HEK293 (cell line): ENCODE results near the gene CIDEB.

Experiments used
- CTCF ChIA-PET: fragments of 350-600 bp; formaldehyde crosslinking; extraction: SDS; loops from one replicate; lab custom pipeline; 2021; ENCODE audit warnings: antibody characterized with exemption; lab: Yijun Ruan, JAX
- POLR2A ChIA-PET: fragments of 300-600 bp; formaldehyde crosslinking; extraction: SDS; loops from one replicate; lab custom pipeline; 2020; ENCODE audit warnings: antibody characterized with exemption, inconsistent platforms; lab: Yijun Ruan, JAX
- H3K27ac ChIP-seq: fragments of 200-500 bp; sonication (Bioruptor generic); 2 replicates; pipeline ENCODE4 v1.5.1; 2014; ENCODE audit warnings: low read depth, low read length, control low read depth, inconsistent platforms; ENCODE audit errors: extremely low read depth
- H3K36me3 ChIP-seq, 2 experiments: fragments of 200-500 bp in 1 of 2; sonication (Bioruptor generic) in 1 of 2; 1 replicate in 1 of 2; 2 replicates in 1 of 2; pipeline ENCODE4 v1.5.1; 2014 to 2017; ENCODE audit warnings: inconsistent platforms in 2 of 2, low read length in 2 of 2; ENCODE audit not compliant: control insufficient read depth in 2 of 2, insufficient read depth in 1 of 2
- H3K4me1 ChIP-seq: fragments of 200-500 bp; sonication (Bioruptor generic); 2 replicates; pipeline ENCODE4 v1.5.1; 2014; ENCODE audit warnings: mild to moderate bottlenecking, low read length, inconsistent platforms; ENCODE audit not compliant: control insufficient read depth, insufficient read depth
- H3K4me3 ChIP-seq: 2 replicates; pipeline ENCODE4 v1.5.1; 2011; ENCODE audit warnings: low read depth, mild to moderate bottlenecking, control low read depth, low read length, moderate library complexity
- H3K9me3 ChIP-seq: fragments of 200-500 bp; sonication (Bioruptor generic); 2 replicates; pipeline ENCODE4 v1.5.1; 2014; ENCODE audit warnings: low read depth, low read length, inconsistent platforms; ENCODE audit not compliant: control insufficient read depth, insufficient read depth
- KLF8 ChIP-seq: fragments of 450-650 bp; formaldehyde crosslinking; IDR thresholded peaks from 2 replicates; pipeline ENCODE4 v1.5.1; 2016; ENCODE audit warnings: missing biosample characterization, missing genetic modification characterization
- SCRT1 ChIP-seq: fragments of 450-650 bp; formaldehyde crosslinking; IDR thresholded peaks from 2 replicates; pipeline ENCODE4 v1.5.1; 2016; ENCODE audit warnings: missing biosample characterization, missing genetic modification characterization, borderline replicate concordance
- ZBTB48 ChIP-seq: fragments of 450-650 bp; formaldehyde crosslinking; IDR thresholded peaks from 2 replicates; pipeline ENCODE4 v1.5.1; 2016; ENCODE audit warnings: missing biosample characterization, missing genetic modification characterization
- ZFP41 ChIP-seq: fragments of 450-650 bp; formaldehyde crosslinking; IDR thresholded peaks from 2 replicates; pipeline ENCODE4 v1.5.1; 2016; ENCODE audit warnings: missing biosample characterization, missing genetic modification characterization, borderline replicate concordance
- ZNF202 ChIP-seq: fragments of 450-650 bp; formaldehyde crosslinking; IDR thresholded peaks from 2 replicates; pipeline ENCODE4 v1.5.1; 2016; ENCODE audit warnings: missing biosample characterization, missing genetic modification characterization, borderline replicate concordance
- ZNF24 ChIP-seq: fragments of 450-650 bp; formaldehyde crosslinking; IDR thresholded peaks from 2 replicates; pipeline ENCODE4 v1.5.1; 2016; ENCODE audit warnings: missing biosample characterization, missing genetic modification characterization
- ZNF335 ChIP-seq: fragments of 450-650 bp; formaldehyde crosslinking; conservative IDR thresholded peaks from 2 replicates; pipeline ENCODE4 v1.5.1; 2016; ENCODE audit warnings: missing biosample characterization, missing genetic modification characterization
- ZNF350 ChIP-seq: fragments of 450-650 bp; formaldehyde crosslinking; IDR thresholded peaks from 2 replicates; pipeline ENCODE4 v1.5.0; 2017; ENCODE audit warnings: missing biosample characterization, mild to moderate bottlenecking, missing genetic modification characterization
- TF ChIP-seq, protein P1 (sequence below): fragments of 450-650 bp; formaldehyde crosslinking; IDR thresholded peaks from 2 replicates; pipeline ENCODE4 v1.5.1; 2016; ENCODE audit warnings: missing biosample characterization, missing genetic modification characterization
- TF ChIP-seq, protein P2 (sequence below): fragments of 450-650 bp; formaldehyde crosslinking; IDR thresholded peaks from 2 replicates; pipeline ENCODE4 v1.5.1; 2016; ENCODE audit warnings: missing biosample characterization, missing genetic modification characterization, borderline replicate concordance
- TF ChIP-seq, protein P3 (sequence below): fragments of 450-650 bp; formaldehyde crosslinking; IDR thresholded peaks from 2 replicates; pipeline ENCODE4 v1.5.1; 2016; ENCODE audit warnings: missing biosample characterization, missing genetic modification characterization
- TF ChIP-seq, protein P4 (sequence below): fragments of 450-650 bp; formaldehyde crosslinking; conservative IDR thresholded peaks from 2 replicates; pipeline ENCODE4 v1.5.1; 2016; ENCODE audit warnings: low read depth, missing biosample characterization, missing genetic modification characterization
- TF ChIP-seq, protein P5 (sequence below): fragments of 450-650 bp; formaldehyde crosslinking; IDR thresholded peaks from 2 replicates; pipeline ENCODE4 v1.5.1; 2016; ENCODE audit warnings: missing biosample characterization, missing genetic modification characterization
- TF ChIP-seq, protein P6 (sequence below): fragments of 450-650 bp; formaldehyde crosslinking; conservative IDR thresholded peaks from 2 replicates; pipeline ENCODE4 v1.5.1; 2016; ENCODE audit warnings: low read depth, missing biosample characterization, missing genetic modification characterization
- TF ChIP-seq, protein P7 (sequence below): fragments of 450-650 bp; formaldehyde crosslinking; IDR thresholded peaks from 2 replicates; pipeline ENCODE4 v1.5.1; 2017; ENCODE audit warnings: missing biosample characterization, missing genetic modification characterization

CIDEB gene

DNA sequence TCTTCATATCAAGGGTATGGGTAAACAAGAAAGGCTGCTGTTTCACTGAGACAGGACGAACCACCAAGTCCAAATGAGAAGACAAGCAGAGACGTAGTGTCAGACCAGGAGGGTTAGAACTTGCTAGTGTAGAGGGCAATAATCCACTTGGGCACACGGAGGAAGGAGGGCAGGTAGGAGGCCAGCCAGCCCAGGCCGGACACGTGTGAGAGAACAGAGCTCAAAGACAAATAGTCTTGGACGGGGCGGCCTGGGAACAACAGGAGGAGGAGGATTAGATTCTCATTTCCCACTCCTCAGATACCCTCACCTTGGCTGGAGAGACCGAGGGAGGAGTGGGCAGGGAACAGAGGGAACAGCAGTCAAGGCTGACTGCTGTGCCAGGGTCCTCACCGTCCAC, 17.0 kb downstream of the CIDEB start:
- ChIA-PET CTCF (interaction anchor here (0.7 to 2.0 kb wide), 3 partner anchors 17 to 48 kb away, joined by 3 to 7 read pairs (median 6); partner anchors contain the start of genes CIDEB and TINF2), POLR2A (no interaction called here)
- no peak overlapping the region for H3K27ac ChIP-seq
- H3K4me1 ChIP-seq = no peaks in the 10 kb centered on the region
- TF ChIP-seq ZNF202 (tag by site-specific recombination) (no peak), ZBTB48 (tag by site-specific recombination) (no peak), SCRT1 (tag by site-specific recombination) (no peak), KLF8 (tag by site-specific recombination) (no peak)
- TF ChIP-seq, protein P1, sequence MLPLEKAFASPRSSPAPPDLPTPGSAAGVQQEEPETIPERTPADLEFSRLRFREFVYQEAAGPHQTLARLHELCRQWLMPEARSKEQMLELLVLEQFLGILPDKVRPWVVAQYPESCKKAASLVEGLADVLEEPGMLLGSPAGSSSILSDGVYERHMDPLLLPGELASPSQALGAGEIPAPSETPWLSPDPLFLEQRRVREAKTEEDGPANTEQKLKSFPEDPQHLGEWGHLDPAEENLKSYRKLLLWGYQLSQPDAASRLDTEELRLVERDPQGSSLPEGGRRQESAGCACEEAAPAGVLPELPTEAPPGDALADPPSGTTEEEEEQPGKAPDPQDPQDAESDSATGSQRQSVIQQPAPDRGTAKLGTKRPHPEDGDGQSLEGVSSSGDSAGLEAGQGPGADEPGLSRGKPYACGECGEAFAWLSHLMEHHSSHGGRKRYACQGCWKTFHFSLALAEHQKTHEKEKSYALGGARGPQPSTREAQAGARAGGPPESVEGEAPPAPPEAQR (tag by site-specific recombination) = no peak
- TF ChIP-seq, protein P2, sequence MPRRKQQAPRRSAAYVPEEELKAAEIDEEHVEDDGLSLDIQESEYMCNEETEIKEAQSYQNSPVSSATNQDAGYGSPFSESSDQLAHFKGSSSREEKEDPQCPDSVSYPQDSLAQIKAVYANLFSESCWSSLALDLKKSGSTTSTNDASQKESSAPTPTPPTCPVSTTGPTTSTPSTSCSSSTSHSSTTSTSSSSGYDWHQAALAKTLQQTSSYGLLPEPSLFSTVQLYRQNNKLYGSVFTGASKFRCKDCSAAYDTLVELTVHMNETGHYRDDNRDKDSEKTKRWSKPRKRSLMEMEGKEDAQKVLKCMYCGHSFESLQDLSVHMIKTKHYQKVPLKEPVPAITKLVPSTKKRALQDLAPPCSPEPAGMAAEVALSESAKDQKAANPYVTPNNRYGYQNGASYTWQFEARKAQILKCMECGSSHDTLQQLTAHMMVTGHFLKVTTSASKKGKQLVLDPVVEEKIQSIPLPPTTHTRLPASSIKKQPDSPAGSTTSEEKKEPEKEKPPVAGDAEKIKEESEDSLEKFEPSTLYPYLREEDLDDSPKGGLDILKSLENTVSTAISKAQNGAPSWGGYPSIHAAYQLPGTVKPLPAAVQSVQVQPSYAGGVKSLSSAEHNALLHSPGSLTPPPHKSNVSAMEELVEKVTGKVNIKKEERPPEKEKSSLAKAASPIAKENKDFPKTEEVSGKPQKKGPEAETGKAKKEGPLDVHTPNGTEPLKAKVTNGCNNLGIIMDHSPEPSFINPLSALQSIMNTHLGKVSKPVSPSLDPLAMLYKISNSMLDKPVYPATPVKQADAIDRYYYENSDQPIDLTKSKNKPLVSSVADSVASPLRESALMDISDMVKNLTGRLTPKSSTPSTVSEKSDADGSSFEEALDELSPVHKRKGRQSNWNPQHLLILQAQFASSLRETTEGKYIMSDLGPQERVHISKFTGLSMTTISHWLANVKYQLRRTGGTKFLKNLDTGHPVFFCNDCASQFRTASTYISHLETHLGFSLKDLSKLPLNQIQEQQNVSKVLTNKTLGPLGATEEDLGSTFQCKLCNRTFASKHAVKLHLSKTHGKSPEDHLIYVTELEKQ (tag by site-specific recombination) = no peak
- no peaks in the 10 kb centered on the region for H3K9me3 ChIP-seq
- no peak overlapping the region for H3K4me3 ChIP-seq
- peaks cover 10 to 48% of the 10 kb centered on the region in 2 experiments for H3K36me3 ChIP-seq

DNA sequence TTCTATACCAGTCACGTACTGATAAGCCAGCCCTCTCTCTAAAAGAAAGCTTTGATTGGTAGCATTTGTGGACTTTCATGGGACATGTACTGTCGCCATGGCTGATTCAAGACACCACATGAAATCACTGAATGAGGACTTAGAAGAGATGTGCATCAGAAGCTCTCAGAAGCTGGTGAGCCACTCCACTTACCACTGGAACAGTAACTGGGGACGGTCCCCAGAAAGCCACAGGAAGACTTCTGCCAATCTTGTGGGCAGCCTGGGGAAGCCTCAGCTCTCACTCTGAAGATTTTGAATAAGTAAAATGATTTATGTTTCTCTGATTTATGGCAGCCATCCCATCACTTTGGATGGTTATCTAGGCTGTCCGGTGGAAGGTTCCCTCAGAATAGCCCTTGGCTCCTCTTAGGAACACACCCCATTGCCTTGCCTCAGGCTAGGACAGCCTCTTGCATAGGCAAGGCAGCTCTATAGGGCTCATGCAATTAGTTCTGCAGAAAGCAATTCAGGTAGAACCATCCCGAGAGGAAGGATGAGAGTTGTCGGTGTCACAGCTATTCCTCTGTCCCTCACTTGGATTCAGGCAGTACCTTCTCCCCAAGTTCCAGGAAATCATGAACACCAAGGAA, 18.0 kb downstream of the CIDEB start:
- POLR2A ChIA-PET = no interaction called here
- TF ChIP-seq, protein P3, sequence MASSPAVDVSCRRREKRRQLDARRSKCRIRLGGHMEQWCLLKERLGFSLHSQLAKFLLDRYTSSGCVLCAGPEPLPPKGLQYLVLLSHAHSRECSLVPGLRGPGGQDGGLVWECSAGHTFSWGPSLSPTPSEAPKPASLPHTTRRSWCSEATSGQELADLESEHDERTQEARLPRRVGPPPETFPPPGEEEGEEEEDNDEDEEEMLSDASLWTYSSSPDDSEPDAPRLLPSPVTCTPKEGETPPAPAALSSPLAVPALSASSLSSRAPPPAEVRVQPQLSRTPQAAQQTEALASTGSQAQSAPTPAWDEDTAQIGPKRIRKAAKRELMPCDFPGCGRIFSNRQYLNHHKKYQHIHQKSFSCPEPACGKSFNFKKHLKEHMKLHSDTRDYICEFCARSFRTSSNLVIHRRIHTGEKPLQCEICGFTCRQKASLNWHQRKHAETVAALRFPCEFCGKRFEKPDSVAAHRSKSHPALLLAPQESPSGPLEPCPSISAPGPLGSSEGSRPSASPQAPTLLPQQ = no peak
- no peak for TF ChIP-seq ZNF24 (tag by site-specific recombination)
- TF ChIP-seq, protein P4, sequence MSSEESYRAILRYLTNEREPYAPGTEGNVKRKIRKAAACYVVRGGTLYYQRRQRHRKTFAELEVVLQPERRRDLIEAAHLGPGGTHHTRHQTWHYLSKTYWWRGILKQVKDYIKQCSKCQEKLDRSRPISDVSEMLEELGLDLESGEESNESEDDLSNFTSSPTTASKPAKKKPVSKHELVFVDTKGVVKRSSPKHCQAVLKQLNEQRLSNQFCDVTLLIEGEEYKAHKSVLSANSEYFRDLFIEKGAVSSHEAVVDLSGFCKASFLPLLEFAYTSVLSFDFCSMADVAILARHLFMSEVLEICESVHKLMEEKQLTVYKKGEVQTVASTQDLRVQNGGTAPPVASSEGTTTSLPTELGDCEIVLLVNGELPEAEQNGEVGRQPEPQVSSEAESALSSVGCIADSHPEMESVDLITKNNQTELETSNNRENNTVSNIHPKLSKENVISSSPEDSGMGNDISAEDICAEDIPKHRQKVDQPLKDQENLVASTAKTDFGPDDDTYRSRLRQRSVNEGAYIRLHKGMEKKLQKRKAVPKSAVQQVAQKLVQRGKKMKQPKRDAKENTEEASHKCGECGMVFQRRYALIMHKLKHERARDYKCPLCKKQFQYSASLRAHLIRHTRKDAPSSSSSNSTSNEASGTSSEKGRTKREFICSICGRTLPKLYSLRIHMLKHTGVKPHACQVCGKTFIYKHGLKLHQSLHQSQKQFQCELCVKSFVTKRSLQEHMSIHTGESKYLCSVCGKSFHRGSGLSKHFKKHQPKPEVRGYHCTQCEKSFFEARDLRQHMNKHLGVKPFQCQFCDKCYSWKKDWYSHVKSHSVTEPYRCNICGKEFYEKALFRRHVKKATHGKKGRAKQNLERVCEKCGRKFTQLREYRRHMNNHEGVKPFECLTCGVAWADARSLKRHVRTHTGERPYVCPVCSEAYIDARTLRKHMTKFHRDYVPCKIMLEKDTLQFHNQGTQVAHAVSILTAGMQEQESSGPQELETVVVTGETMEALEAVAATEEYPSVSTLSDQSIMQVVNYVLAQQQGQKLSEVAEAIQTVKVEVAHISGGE = no peak
- TF ChIP-seq, protein P5, sequence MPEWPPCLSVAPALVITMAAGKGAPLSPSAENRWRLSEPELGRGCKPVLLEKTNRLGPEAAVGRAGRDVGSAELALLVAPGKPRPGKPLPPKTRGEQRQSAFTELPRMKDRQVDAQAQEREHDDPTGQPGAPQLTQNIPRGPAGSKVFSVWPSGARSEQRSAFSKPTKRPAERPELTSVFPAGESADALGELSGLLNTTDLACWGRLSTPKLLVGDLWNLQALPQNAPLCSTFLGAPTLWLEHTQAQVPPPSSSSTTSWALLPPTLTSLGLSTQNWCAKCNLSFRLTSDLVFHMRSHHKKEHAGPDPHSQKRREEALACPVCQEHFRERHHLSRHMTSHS (tag by site-specific recombination) = no peak
- TF ChIP-seq, protein P6, sequence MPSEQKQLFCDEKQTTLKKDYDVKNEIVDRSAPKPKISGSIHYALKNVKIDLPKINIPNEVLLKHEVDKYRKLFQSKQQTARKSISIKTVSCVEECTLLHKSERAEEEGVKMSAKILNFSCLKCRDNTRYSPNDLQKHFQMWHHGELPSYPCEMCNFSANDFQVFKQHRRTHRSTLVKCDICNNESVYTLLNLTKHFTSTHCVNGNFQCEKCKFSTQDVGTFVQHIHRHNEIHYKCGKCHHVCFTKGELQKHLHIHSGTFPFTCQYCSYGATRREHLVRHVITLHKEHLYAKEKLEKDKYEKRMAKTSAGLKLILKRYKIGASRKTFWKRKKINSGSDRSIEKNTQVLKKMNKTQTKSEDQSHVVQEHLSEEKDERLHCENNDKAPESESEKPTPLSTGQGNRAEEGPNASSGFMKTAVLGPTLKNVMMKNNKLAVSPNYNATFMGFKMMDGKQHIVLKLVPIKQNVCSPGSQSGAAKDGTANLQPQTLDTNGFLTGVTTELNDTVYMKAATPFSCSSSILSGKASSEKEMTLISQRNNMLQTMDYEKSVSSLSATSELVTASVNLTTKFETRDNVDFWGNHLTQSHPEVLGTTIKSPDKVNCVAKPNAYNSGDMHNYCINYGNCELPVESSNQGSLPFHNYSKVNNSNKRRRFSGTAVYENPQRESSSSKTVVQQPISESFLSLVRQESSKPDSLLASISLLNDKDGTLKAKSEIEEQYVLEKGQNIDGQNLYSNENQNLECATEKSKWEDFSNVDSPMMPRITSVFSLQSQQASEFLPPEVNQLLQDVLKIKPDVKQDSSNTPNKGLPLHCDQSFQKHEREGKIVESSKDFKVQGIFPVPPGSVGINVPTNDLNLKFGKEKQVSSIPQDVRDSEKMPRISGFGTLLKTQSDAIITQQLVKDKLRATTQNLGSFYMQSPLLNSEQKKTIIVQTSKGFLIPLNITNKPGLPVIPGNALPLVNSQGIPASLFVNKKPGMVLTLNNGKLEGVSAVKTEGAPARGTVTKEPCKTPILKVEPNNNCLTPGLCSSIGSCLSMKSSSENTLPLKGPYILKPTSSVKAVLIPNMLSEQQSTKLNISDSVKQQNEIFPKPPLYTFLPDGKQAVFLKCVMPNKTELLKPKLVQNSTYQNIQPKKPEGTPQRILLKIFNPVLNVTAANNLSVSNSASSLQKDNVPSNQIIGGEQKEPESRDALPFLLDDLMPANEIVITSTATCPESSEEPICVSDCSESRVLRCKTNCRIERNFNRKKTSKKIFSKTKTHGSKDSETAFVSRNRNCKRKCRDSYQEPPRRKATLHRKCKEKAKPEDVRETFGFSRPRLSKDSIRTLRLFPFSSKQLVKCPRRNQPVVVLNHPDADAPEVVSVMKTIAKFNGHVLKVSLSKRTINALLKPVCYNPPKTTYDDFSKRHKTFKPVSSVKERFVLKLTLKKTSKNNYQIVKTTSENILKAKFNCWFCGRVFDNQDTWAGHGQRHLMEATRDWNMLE (tag by site-specific recombination) = no peak
- TF ChIP-seq ZFP41 (tag by site-specific recombination) = no peak
- TF ChIP-seq, protein P7, sequence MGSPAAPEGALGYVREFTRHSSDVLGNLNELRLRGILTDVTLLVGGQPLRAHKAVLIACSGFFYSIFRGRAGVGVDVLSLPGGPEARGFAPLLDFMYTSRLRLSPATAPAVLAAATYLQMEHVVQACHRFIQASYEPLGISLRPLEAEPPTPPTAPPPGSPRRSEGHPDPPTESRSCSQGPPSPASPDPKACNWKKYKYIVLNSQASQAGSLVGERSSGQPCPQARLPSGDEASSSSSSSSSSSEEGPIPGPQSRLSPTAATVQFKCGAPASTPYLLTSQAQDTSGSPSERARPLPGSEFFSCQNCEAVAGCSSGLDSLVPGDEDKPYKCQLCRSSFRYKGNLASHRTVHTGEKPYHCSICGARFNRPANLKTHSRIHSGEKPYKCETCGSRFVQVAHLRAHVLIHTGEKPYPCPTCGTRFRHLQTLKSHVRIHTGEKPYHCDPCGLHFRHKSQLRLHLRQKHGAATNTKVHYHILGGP (tag by site-specific recombination) = no peak
- no peak for TF ChIP-seq ZNF350 (tag by site-specific recombination)
- no peak for TF ChIP-seq ZNF335 (tag by site-specific recombination)

More for the DNA sequence above, 18.0 kb downstream of the CIDEB start:
- H3K36me3 ChIP-seq = peaks cover 6 to 40% of the 10 kb centered on the region in 2 experiments; a peak in 2 of 3 replicates
- H3K9me3 ChIP-seq = no peaks in the 10 kb centered on the region
- no peaks in the 10 kb centered on the region for H3K4me1 ChIP-seq
- H3K4me3 ChIP-seq = no peak overlapping the region
- no peak overlapping the region for H3K27ac ChIP-seq
- CTCF ChIA-PET = interaction anchor here (0.7 to 2.0 kb wide), 3 partner anchors 18 to 36 kb away, joined by 3 to 6 read pairs (median 3); partner anchors contain the start of gene CIDEB
